HG03060 (cell line): ENCODE data around the gene KIF21A.

Source experiments
- ATAC-seq: cut with Tn5 transposase; IDR thresholded peaks from one replicate; pipeline ENCODE4 v1.9.1; 2021; ENCODE audit warnings: low read depth, moderate number of reproducible peaks; ENCODE audit not compliant: unreplicated experiment

Gene KIF21A

GRCh38 chr12:39393179-39393578 lies 49.7 kb downstream of the KIF21A start:
- no peak for ATAC-seq

GRCh38 chr12:39392154-39392925 lies 50.6 kb downstream of the KIF21A start:
- ATAC-seq: no peak

GRCh38 chr12:39390752-39391151 lies 52.2 kb downstream of the KIF21A start:
- ATAC-seq: no peak

- no peak for ATAC-seq
These were observed 53.3 kb downstream of the KIF21A start for GRCh38 chr12:39389399-39390150.

GRCh38 chr12:39386335-39386734 lies 56.6 kb downstream of the KIF21A start:
- no peak for ATAC-seq

- ATAC-seq: no peak
These were observed 59.8 kb downstream of the KIF21A start for GRCh38 chr12:39383114-39383513.

- ATAC-seq: no peak
These were observed 62.8 kb downstream of the KIF21A start for GRCh38 chr12:39380090-39380489.

GRCh38 chr12:39378341-39378740 lies 64.6 kb downstream of the KIF21A start:
- ATAC-seq: no peak

GRCh38 chr12:39375206-39375808 lies 67.6 kb downstream of the KIF21A start:
- no peak for ATAC-seq

- ATAC-seq: peak; percentile 93
These were observed 70.0 kb downstream of the KIF21A start for GRCh38 chr12:39372929-39373328.

GRCh38 chr12:39372204-39372925 lies 70.6 kb downstream of the KIF21A start:
- ATAC-seq: no peak

GRCh38 chr12:39369756-39370155 lies 73.2 kb downstream of the KIF21A start:
- no peak for ATAC-seq

GRCh38 chr12:39368891-39369290 lies 74.0 kb downstream of the KIF21A start:
- ATAC-seq: no peak

- no peak for ATAC-seq
These were observed 74.8 kb downstream of the KIF21A start for GRCh38 chr12:39368096-39368495.

- ATAC-seq: no peak
These were observed 75.4 kb downstream of the KIF21A start for GRCh38 chr12:39367494-39367893.

- ATAC-seq: no peak
These were observed 77.4 kb downstream of the KIF21A start for GRCh38 chr12:39365364-39366001.

- no peak for ATAC-seq
These were observed 78.7 kb downstream of the KIF21A start for GRCh38 chr12:39364196-39364595.

GRCh38 chr12:39359645-39360044 lies 83.3 kb downstream of the KIF21A start:
- no peak for ATAC-seq

GRCh38 chr12:39357041-39357440 lies 85.9 kb downstream of the KIF21A start:
- no peak for ATAC-seq

- ATAC-seq: no peak
These were observed 87.1 kb downstream of the KIF21A start for GRCh38 chr12:39355841-39356240.
